ENCODE data around the gene SUB1. TPM values are rescaled to one million over a fixed set of nuclear protein-coding genes. Genes with fewer than 3 reads are reported as not detected.
"Not testable (repeated sequence)": the region's sequence is repeated elsewhere in the genome, so short reads cannot be mapped to it uniquely, and the experiment has no call there.

Gene SUB1
- total RNA-seq, 1 donor from 2014 or later: 98.1 TPM

- H3K27me3 ChIP-seq (ENCODE audit: control insufficient read depth in 3 of 3, insufficient read depth in 3 of 3, low read length in 3 of 3); H3K9me3 ChIP-seq (ENCODE audit: control insufficient read depth in 3 of 3, low read length in 3 of 3); H3K27ac ChIP-seq (ENCODE audit: low read depth, low read length); H3K4me1 ChIP-seq (ENCODE audit: control insufficient read depth in 3 of 3, insufficient read depth in 3 of 3, low read length in 3 of 3); H3K4me3 ChIP-seq (ENCODE audit: low read length in 3 of 3); H3K9ac ChIP-seq (ENCODE audit: low read depth in 1 of 3, low read length in 3 of 3); H3K36me3 ChIP-seq (ENCODE audit: control insufficient read depth in 3 of 3, insufficient read depth in 3 of 3, low read length in 3 of 3): not testable (repeated sequence)
Measured at GRCh38 chr5:32633017-32633416, 47.7 kb downstream of the SUB1 start.

DNA sequence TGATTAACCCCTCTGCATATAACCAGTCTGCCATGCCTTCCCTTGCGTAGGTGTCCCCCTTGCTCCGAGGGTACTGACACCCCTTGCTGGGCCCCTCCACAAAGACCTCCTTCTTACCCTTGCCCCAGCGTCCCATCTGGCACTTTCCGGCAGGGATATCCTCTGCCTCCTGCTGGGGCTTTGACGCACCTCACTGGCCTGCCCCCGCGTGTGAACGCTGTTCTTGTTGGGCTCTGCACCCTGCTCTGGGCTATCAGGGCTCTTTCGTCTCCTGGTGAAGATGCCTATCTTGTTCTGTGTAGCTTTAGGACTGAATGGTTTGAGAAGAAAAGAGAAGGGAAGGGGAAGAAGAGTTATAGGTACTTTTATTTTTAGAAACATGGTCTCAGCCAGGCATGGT lies 53.0 kb downstream of the SUB1 start:
- no peaks in the 10 kb centered on the region for H3K36me3 ChIP-seq (ENCODE audit: control insufficient read depth in 3 of 3, insufficient read depth in 3 of 3, low read length in 3 of 3)
- no peaks in the 10 kb centered on the region for H3K27me3 ChIP-seq (ENCODE audit: control insufficient read depth in 3 of 3, insufficient read depth in 3 of 3, low read length in 3 of 3)
- H3K9ac ChIP-seq (ENCODE audit: low read depth in 1 of 3, low read length in 3 of 3): no peak overlapping the region

GRCh38 chr5:32639943-32640342 lies 54.6 kb downstream of the SUB1 start:
- Histone ChIP-seq H3K4me1 (ENCODE audit: control insufficient read depth in 3 of 3, insufficient read depth in 3 of 3, low read length in 3 of 3) (no peaks in the 10 kb centered on the region), H3K9ac (ENCODE audit: low read depth in 1 of 3, low read length in 3 of 3) (no peak overlapping the region), H3K27ac (ENCODE audit: low read depth, low read length) (no peak overlapping the region), H3K9me3 (ENCODE audit: control insufficient read depth in 3 of 3, low read length in 3 of 3) (no peaks in the 10 kb centered on the region), H3K36me3 (ENCODE audit: control insufficient read depth in 3 of 3, insufficient read depth in 3 of 3, low read length in 3 of 3) (no peaks in the 10 kb centered on the region), H3K27me3 (ENCODE audit: control insufficient read depth in 3 of 3, insufficient read depth in 3 of 3, low read length in 3 of 3) (no peaks in the 10 kb centered on the region), H3K4me3 (ENCODE audit: low read length in 3 of 3) (no peak overlapping the region)

More for the DNA sequence above, 53.0 kb downstream of the SUB1 start:
- Histone ChIP-seq H3K9me3 (ENCODE audit: control insufficient read depth in 3 of 3, low read length in 3 of 3) (no peaks in the 10 kb centered on the region), H3K4me3 (ENCODE audit: low read length in 3 of 3) (no peak overlapping the region), H3K27ac (ENCODE audit: low read depth, low read length) (no peak overlapping the region), H3K4me1 (ENCODE audit: control insufficient read depth in 3 of 3, insufficient read depth in 3 of 3, low read length in 3 of 3) (no peaks in the 10 kb centered on the region)

GRCh38 chr5:32642276-32643002 lies 57.1 kb downstream of the SUB1 start:
- Histone ChIP-seq H3K4me3 (ENCODE audit: low read length in 3 of 3) (no peak overlapping the region), H3K27me3 (ENCODE audit: control insufficient read depth in 3 of 3, insufficient read depth in 3 of 3, low read length in 3 of 3) (no peaks in the 10 kb centered on the region), H3K4me1 (ENCODE audit: control insufficient read depth in 3 of 3, insufficient read depth in 3 of 3, low read length in 3 of 3) (no peaks in the 10 kb centered on the region), H3K9ac (ENCODE audit: low read depth in 1 of 3, low read length in 3 of 3) (no peak overlapping the region), H3K9me3 (ENCODE audit: control insufficient read depth in 3 of 3, low read length in 3 of 3) (no peaks in the 10 kb centered on the region), H3K36me3 (ENCODE audit: control insufficient read depth in 3 of 3, insufficient read depth in 3 of 3, low read length in 3 of 3) (no peaks in the 10 kb centered on the region), H3K27ac (ENCODE audit: low read depth, low read length) (no peak overlapping the region)

GRCh38 chr5:32645246-32645645 lies 59.9 kb downstream of the SUB1 start:
- H3K4me1 ChIP-seq (ENCODE audit: control insufficient read depth in 3 of 3, insufficient read depth in 3 of 3, low read length in 3 of 3): no peaks in the 10 kb centered on the region

DNA sequence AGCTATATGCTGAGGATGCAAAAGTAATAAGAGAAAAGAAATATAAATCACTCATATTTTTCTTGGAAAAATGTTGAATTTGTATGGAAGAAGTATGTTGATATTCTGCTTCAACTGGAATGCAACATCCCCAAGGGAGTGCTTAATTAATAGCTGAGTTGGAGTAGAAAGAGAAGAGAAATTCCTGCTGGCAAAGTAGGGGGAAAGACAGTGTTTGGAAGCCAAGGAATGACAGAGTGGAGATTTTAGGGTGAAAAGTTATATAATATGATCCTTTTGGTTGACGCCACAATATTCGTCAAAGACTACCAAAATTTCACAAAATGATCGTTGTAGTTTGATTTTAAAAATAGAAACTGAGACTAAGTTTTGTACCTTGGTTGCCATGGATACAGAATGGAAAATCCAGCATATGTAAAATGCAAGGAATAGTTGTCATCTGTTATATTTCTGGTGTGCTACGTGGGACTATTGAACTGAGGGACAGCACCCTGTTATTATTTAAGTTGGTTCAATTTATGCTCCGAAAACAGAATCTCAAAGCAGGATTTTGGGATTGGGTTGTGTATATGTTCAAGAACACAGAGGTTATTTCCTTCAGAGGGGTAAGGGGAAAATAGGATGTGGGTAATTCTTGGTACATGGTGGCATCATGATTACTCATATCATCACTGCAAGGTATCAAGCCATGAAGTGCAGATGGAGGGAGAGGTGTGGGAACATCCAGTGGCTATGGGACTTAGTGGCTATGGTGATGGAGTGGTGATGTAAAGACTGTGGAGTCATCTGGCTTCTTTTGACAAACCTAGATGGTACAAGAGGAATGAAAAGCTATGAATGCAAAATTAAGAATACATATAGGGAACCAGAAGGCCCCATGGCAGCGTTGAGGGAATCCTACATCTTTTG lies 61.0 kb downstream of the SUB1 start:
- H3K4me3 ChIP-seq (ENCODE audit: low read length in 3 of 3): no peak overlapping the region
- no peaks in the 10 kb centered on the region for H3K27me3 ChIP-seq (ENCODE audit: control insufficient read depth in 3 of 3, insufficient read depth in 3 of 3, low read length in 3 of 3)
- no peaks in the 10 kb centered on the region for H3K4me1 ChIP-seq (ENCODE audit: control insufficient read depth in 3 of 3, insufficient read depth in 3 of 3, low read length in 3 of 3)
- H3K9me3 ChIP-seq (ENCODE audit: control insufficient read depth in 3 of 3, low read length in 3 of 3): no peaks in the 10 kb centered on the region
- H3K27ac ChIP-seq (ENCODE audit: low read depth, low read length): no peak overlapping the region
- no peaks in the 10 kb centered on the region for H3K36me3 ChIP-seq (ENCODE audit: control insufficient read depth in 3 of 3, insufficient read depth in 3 of 3, low read length in 3 of 3)
- no peak overlapping the region for H3K9ac ChIP-seq (ENCODE audit: low read depth in 1 of 3, low read length in 3 of 3)

More at GRCh38 chr5:32645246-32645645, 59.9 kb downstream of the SUB1 start:
- Histone ChIP-seq H3K9me3 (ENCODE audit: control insufficient read depth in 3 of 3, low read length in 3 of 3) (no peaks in the 10 kb centered on the region), H3K9ac (ENCODE audit: low read depth in 1 of 3, low read length in 3 of 3) (no peak overlapping the region), H3K36me3 (ENCODE audit: control insufficient read depth in 3 of 3, insufficient read depth in 3 of 3, low read length in 3 of 3) (no peaks in the 10 kb centered on the region), H3K27me3 (ENCODE audit: control insufficient read depth in 3 of 3, insufficient read depth in 3 of 3, low read length in 3 of 3) (no peaks in the 10 kb centered on the region), H3K4me3 (ENCODE audit: low read length in 3 of 3) (no peak overlapping the region), H3K27ac (ENCODE audit: low read depth, low read length) (no peak overlapping the region)

GRCh38 chr5:32651088-32651487 lies 65.7 kb downstream of the SUB1 start:
- H3K4me1 ChIP-seq (ENCODE audit: control insufficient read depth in 3 of 3, insufficient read depth in 3 of 3, low read length in 3 of 3): no peaks in the 10 kb centered on the region
- H3K27ac ChIP-seq (ENCODE audit: low read depth, low read length): no peak overlapping the region
- H3K9me3 ChIP-seq (ENCODE audit: control insufficient read depth in 3 of 3, low read length in 3 of 3): no peaks in the 10 kb centered on the region

DNA sequence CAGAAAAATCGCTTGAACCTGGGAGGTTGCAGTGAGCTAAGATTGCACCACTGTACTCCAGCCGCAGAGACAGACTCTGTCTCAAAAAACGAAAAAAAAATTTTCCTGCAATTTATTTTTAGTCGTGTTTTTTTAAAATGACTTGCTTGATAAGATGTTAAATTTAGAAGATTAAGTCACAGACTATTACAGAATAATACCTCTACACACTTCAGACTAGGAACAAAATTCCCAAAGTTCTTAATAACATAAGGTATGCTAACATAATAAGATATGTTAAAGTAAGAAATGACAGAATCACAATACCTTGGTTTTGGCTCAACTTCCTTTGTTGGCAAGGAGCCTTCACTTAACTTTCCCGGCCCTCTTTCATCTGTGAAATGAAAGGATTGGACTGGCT lies 66.3 kb downstream of the SUB1 start:
- no peak overlapping the region for H3K4me3 ChIP-seq (ENCODE audit: low read length in 3 of 3)
- no peaks in the 10 kb centered on the region for H3K4me1 ChIP-seq (ENCODE audit: control insufficient read depth in 3 of 3, insufficient read depth in 3 of 3, low read length in 3 of 3)
- H3K36me3 ChIP-seq (ENCODE audit: control insufficient read depth in 3 of 3, insufficient read depth in 3 of 3, low read length in 3 of 3): no peaks in the 10 kb centered on the region
- no peaks in the 10 kb centered on the region for H3K9me3 ChIP-seq (ENCODE audit: control insufficient read depth in 3 of 3, low read length in 3 of 3)
- no peaks in the 10 kb centered on the region for H3K27me3 ChIP-seq (ENCODE audit: control insufficient read depth in 3 of 3, insufficient read depth in 3 of 3, low read length in 3 of 3)
- H3K9ac ChIP-seq (ENCODE audit: low read depth in 1 of 3, low read length in 3 of 3): no peak overlapping the region
- H3K27ac ChIP-seq (ENCODE audit: low read depth, low read length): no peak overlapping the region

More at GRCh38 chr5:32651088-32651487, 65.7 kb downstream of the SUB1 start:
- H3K27me3 ChIP-seq (ENCODE audit: control insufficient read depth in 3 of 3, insufficient read depth in 3 of 3, low read length in 3 of 3): no peaks in the 10 kb centered on the region
- H3K9ac ChIP-seq (ENCODE audit: low read depth in 1 of 3, low read length in 3 of 3): no peak overlapping the region
- no peaks in the 10 kb centered on the region for H3K36me3 ChIP-seq (ENCODE audit: control insufficient read depth in 3 of 3, insufficient read depth in 3 of 3, low read length in 3 of 3)
- no peak overlapping the region for H3K4me3 ChIP-seq (ENCODE audit: low read length in 3 of 3)
